K562 (cell line): Measurements from ENCODE around the gene DGLUCY.

Experiments
- BRCA1 ChIP-seq, 2 experiments: fragments of 450-650 bp in 1 of 2; sonication (generic) in 1 of 2; formaldehyde crosslinking in 1 of 2; IDR thresholded peaks; 2 replicates each; pipeline versions ENCODE4 v1.5.0 to v1.6.1; 2017 to 2020; ENCODE audit warnings: mild to moderate bottlenecking in 1 of 2, missing genetic modification reagents in 1 of 2
- CBX5 ChIP-seq: IDR thresholded peaks from 2 replicates; pipeline ENCODE4 v1.6.1; 2014; ENCODE audit warnings: low read depth, borderline replicate concordance
- DACH1 ChIP-seq: fragments of 450-650 bp; IDR thresholded peaks from 2 replicates; pipeline ENCODE4 v1.6.1; 2018; ENCODE audit not compliant: partially characterized antibody
- EP300 ChIP-seq: IDR thresholded peaks from 2 replicates; pipeline ENCODE4 v1.6.1; 2012; ENCODE audit warnings: low read length, improper control_type of control experiment
- TF ChIP-seq, protein P1 (sequence below): sonication (generic); formaldehyde crosslinking; IDR thresholded peaks from 2 replicates; pipeline ENCODE4 v1.8.1; 2022; ENCODE audit warnings: missing genetic modification reagents
- TF ChIP-seq, protein P2 (sequence below): fragments of 150-350 bp; IDR thresholded peaks from 2 replicates; pipeline ENCODE4 v1.6.1; 2014; ENCODE audit warnings: low read depth, mild to moderate bottlenecking, low read length, borderline replicate concordance

GRCh38 chr14:91185721-91186120 lies 71.8 kb downstream of the DGLUCY start:
- TF ChIP-seq BRCA1 (IDR thresholded peaks at IDR 0.05) (no peak), BRCA1 (CRISPR knock-in tag; IDR thresholded peaks at IDR 0.05) (no peak), DACH1 (no peak), EP300 (no peak), CBX5 (no peak)
- TF ChIP-seq, protein P1, sequence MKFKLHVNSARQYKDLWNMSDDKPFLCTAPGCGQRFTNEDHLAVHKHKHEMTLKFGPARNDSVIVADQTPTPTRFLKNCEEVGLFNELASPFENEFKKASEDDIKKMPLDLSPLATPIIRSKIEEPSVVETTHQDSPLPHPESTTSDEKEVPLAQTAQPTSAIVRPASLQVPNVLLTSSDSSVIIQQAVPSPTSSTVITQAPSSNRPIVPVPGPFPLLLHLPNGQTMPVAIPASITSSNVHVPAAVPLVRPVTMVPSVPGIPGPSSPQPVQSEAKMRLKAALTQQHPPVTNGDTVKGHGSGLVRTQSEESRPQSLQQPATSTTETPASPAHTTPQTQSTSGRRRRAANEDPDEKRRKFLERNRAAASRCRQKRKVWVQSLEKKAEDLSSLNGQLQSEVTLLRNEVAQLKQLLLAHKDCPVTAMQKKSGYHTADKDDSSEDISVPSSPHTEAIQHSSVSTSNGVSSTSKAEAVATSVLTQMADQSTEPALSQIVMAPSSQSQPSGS (CRISPR knock-in tag) = no peak
- TF ChIP-seq, protein P2, sequence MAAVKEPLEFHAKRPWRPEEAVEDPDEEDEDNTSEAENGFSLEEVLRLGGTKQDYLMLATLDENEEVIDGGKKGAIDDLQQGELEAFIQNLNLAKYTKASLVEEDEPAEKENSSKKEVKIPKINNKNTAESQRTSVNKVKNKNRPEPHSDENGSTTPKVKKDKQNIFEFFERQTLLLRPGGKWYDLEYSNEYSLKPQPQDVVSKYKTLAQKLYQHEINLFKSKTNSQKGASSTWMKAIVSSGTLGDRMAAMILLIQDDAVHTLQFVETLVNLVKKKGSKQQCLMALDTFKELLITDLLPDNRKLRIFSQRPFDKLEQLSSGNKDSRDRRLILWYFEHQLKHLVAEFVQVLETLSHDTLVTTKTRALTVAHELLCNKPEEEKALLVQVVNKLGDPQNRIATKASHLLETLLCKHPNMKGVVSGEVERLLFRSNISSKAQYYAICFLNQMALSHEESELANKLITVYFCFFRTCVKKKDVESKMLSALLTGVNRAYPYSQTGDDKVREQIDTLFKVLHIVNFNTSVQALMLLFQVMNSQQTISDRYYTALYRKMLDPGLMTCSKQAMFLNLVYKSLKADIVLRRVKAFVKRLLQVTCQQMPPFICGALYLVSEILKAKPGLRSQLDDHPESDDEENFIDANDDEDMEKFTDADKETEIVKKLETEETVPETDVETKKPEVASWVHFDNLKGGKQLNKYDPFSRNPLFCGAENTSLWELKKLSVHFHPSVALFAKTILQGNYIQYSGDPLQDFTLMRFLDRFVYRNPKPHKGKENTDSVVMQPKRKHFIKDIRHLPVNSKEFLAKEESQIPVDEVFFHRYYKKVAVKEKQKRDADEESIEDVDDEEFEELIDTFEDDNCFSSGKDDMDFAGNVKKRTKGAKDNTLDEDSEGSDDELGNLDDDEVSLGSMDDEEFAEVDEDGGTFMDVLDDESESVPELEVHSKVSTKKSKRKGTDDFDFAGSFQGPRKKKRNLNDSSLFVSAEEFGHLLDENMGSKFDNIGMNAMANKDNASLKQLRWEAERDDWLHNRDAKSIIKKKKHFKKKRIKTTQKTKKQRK = no peak
